ENCODE measurements around the gene S1PR1.
"Not testable (repeated sequence)": the region's sequence is repeated elsewhere in the genome, so short reads cannot be mapped to it uniquely, and the experiment has no call there.

Gene S1PR1

GRCh38 chr1:101236516-101237228 lies at the start of gene S1PR1:
S1PR1 (plus strand) TSS chr1:101237019; CDS start chr1:101238985, 1,966 bp downstream.
- FAIRE-seq: no peak

DNA sequence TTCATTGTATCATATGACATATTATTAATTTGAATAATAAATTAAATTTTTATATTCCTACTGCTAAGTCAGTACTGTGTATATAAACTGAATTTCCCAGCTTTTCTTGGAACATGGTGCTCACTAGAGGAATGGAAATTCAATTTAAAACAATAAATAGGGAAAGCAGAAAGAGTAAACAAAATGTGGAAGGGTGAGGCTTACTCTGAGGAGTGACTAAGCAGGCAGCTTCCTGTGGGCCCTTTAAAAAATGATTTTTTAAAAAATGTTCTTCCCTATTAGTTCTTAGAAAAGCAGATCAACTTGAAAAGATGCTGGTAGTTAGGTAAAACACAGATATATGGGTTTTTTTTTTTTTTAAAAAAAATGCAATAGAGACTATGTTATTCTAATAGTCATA lies 49.5 kb upstream of the S1PR1 start:
- FAIRE-seq: no peak

DNA sequence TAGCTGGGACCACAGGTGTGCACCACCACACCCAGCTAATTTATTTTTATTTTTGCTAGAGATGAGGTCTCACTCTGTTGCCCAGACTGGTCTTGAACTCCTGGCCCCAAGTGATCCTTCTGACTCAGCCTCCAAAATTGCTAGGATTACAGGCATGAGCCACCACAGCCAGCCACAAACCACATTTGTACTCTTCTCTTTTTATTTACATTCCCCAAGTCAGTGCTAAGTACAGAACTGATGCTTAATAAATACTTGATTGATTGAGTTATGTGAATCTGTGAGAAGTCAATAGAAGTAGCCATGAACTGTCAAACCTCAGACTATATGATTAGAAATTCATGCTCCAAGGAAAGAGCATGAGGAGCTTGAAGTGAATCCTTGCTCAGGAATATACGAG lies 48.5 kb upstream of the S1PR1 start:
- no peak for FAIRE-seq

DNA sequence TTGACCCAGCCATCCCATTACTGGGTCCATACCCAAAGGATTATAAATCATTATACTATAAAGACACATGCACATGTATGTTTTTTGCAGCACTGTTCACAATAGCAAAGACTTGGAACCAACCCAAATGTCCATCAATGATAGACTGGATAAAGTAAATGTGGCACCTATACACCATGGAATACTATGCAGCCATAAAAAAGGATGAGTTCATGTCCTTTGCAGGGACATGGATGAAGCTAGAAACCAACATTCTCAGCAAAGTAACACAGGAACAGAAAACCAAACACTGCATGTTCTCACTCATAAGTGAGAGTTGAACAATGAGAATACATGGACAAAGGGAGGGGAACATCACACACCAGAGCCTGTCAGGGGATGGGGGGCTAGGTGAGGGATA lies 47.9 kb upstream of the S1PR1 start:
- not testable (repeated sequence) for FAIRE-seq

GRCh38 chr1:101190441-101190840 lies 46.4 kb upstream of the S1PR1 start:
- FAIRE-seq: no peak

DNA sequence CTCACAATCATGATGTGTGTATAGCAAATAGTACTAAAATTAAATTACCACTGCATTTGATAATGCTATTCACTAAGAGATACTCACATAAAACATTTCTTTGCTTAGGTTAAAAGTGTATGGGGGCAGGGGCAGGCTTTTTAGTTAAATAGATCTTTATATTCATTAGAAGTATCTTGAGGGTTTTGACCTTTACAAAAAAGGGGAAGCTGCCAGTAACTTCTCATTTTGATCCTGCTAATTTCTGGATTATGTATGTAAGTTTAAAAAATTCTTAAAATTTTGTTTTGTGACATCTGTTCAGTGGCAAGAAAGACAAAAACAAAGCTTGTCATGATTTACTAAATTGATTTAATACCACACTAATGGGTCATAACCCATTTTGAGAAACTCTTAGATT lies 45.8 kb upstream of the S1PR1 start:
- FAIRE-seq: no peak

DNA sequence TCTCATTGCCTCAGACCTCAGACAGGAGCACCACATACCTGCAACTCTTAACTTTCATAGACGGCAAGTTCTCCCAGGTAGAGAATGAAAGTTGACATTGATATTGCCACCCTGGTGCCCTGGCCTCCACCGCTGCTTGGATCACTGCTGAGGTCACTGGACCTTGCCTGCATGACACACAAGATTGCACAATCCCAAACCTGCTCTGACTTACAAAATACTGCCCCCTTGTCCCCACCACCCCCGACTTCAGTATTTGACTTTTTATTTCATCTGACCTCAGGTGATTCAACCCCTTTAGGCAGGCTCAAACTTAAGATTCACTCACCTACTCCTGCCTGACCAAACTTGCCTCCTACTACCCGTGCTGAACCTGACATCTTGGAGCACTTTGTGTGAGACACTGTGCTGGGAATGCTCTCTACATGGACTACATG lies 43.1 kb upstream of the S1PR1 start:
- no peak for FAIRE-seq

GRCh38 chr1:101194746-101195145 lies 42.1 kb upstream of the S1PR1 start:
- no peak for FAIRE-seq

GRCh38 chr1:101196668-101197067 lies 40.2 kb upstream of the S1PR1 start:
- FAIRE-seq: no peak

GRCh38 chr1:101198842-101199636 lies 37.8 kb upstream of the S1PR1 start:
- no peak for FAIRE-seq

GRCh38 chr1:101199637-101199982 lies 37.2 kb upstream of the S1PR1 start:
- no peak for FAIRE-seq

GRCh38 chr1:101200513-101200912 lies 36.3 kb upstream of the S1PR1 start:
- no peak for FAIRE-seq

DNA sequence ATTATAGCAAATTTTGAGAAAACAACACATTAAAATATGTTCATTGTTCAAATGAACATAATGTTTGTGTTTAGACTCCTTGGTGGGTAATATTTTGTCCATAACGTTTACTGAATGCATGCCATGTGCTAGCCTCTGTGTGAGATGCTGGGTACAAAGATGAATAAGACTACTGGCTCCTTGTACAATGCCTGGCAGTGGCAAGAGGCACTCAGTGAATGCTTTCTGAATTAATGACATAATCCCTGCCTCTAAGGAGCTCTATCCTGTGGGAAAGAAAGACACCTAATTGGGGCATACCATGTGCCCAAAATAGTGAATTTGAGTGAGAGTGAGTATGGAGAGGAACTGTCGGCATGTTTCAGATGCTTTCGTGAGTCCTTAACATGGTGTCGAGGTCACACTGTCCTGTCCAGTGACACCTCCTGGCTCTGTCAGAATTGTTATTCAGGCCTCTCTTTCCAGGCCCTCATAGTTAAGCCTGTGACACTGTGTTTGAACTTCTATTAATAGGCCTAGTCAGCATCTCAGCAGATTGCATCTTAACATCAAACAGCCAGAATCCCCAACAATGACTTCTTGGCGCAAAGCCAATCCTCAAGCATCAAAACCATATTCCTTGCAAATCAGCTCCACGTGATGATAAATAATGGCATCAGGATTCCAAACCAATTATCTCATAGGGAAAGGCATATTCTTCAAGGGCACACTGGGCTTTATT lies 32.8 kb upstream of the S1PR1 start:
- no peak for FAIRE-seq

DNA sequence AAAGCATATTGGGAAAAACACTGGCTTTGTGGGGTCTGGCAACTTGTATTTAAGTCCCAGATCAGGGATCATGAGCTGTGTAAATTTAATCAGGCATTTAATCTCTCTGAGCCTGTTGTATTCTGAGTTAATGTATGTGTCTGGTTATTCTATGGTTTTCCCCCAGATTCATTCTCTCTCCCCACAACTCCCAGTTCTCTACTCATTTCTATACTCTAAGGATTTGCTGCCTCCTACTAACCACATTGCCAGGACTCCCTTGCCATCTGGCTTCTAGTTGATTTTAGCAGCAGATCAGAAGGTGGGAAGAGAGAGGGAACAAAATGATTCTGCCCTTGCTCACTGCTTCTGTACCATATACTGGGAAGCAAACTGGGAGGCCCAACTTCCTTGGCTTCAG lies 31.4 kb upstream of the S1PR1 start:
- FAIRE-seq: no peak

- FAIRE-seq: not testable (repeated sequence)
Measured at GRCh38 chr1:101206139-101206538, 30.7 kb upstream of the S1PR1 start.

DNA sequence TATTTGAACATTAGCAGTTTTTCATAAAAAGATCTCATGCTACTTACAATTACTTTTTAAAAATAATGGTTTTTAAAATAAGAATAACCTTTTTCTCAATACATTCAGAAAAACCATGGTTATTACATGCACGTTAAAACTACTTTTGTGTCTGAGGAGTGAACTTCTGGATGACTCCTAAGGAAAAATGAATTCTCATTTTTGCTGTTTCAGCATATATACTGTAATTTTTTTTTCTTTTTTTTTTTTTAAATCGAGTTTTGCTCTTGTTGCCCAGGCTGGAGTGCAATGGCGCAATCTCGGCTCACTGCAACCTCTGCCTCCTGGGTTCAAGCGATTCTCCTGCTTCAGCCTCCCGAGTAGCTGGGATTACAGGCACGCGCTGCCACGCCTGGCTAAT lies 29.5 kb upstream of the S1PR1 start:
- not testable (repeated sequence) for FAIRE-seq

- no peak for FAIRE-seq
Measured at GRCh38 chr1:101207891-101208290, 28.9 kb upstream of the S1PR1 start.

GRCh38 chr1:101215363-101216011 lies 21.3 kb upstream of the S1PR1 start:
- no peak for FAIRE-seq

DNA sequence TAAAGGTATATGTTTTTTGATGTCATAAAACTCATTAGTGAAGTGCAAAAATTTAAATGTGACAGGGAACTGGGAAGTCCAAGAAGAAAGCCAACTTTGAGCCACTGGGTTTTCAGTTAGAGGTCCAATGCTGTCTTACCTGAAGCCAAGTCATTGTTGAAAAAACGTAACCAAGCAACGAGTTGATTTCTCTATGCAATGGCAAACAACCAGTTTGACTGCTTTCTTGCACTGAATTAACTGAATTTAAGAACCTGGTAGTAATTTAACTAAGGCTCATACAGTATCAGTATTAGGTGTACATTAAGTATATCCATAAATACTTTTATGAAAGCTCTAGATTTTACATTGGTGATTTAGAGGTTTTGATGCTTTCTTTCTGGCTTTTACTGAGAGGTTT lies 20.2 kb upstream of the S1PR1 start:
- no peak for FAIRE-seq

DNA sequence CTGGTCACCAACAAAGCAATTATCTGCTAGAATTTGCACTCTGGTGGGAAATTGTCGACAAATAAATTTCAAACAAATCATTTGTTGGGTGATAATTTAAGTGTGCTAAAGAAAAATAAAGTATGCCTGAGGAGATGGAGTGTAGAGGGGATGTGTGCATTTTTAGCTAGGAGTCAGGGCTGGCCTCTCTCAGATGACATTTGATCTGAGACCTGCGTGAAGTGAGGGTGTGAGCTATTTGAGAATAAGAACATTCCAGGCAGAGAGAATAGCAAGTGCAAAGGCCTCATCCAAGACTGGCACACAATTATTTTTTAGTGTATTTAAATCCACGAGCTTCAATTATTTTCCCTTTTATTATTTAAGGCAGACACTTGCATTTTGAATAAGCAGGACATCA lies 19.7 kb upstream of the S1PR1 start:
- FAIRE-seq: no peak

DNA sequence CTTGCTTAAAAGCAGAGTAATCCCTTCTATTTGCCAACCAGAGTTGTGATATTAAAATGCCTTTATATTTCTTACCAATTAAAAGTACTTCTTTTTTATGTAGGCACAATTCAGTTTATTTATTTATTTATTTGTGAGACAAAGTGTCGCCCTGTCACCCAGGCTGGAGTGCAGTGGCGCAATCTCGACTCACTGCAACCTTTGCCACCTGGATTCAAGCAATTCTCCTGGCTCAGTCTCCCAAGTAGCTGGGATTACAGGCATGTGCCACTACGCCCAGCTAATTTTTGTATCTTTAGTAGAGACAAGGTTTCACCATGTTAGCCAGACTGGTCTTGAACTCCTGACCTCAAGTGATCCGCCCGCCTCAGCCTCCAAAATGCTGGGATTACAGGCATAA lies 17.9 kb upstream of the S1PR1 start:
- not testable (repeated sequence) for FAIRE-seq

- no peak for FAIRE-seq
Measured at GRCh38 chr1:101219924-101220870, 16.6 kb upstream of the S1PR1 start.

Measured in TTC549 (cell line).